Activated T-cell treated with anti-CD3 and anti-CD28 coated beads, Interleukin-2, amount 50 U/mL, for 48 hours (primary cell): ENCODE results near the gene NAV2.

Source experiments
- DNase-seq, 2 experiments: peaks; one replicate each; pipeline ENCODE4 v3.0.0-alpha.2; 2020

The NAV2 gene

DNA sequence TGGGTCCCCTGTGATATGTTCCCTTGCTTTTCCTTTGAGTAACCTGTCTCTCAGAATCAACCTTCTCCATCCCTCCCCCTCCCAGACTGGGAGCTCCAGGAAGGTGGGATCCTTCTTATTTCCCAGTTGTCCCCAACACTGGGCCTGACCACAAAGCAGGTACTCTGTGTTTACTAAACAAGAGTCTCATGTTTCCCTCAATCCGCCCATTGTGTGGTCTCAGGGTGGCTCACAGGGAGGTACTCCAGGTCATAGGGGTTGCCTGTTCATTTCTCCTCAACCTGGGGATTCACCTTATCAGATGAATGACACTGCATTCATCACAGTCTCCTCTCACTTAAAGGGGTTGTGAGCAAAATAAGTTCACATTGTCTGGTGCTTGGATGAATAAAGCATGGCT, 26.4 kb upstream of the NAV2 start:
- DNase-seq: no peak

DNA sequence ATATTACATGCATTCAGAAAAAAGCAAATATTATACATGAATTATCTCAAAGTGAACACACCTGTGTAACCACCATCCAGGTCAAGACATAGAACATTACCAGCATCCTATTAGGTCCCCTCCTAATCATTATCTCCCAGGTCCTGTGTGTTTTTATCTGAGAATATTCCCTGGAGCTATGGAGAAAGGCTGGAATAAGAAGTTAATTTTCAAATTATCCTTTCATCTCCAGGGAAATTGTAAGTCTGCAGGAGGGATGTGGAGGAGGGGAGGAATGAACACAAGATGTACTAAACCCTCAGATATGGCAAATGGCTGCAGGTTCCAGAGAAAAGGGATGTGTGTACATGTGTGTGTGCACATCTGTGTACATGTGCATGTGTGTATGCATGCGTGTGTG, 25.2 kb upstream of the NAV2 start:
- no peak for DNase-seq

DNA sequence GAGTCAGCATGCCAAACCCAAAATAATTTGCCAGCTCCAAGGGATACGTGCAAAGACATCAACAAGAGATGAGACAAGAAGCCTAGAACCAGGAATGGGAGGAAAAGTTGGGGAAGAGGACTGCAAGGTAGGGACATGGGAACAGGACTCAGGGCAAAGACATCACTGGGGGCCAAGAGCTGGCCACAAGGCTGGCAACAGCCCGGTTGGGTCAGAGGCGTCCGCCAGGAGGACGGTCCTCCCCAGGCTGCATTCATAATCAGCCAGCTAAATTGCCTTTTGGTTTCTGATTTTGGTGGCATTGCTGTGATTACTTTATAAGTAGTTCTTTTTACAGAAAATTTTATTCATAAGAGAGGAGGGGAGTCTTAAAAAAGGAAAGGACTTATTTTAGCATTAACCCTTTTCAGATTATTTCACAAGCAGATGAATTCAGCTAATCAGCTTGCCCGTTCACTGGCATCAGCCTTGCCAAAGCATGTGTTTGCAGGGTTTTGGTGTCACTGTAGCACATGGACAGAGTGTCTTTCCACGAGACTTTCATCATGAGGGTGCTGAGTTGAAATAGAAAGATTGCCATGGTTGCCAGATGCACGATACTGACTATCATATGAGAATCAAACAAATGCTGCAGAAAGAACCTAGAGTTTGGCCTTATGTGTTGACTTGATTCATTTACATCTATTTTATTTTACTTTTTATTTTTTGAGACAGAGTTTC, 23.2 kb upstream of the NAV2 start:
- DNase-seq: no peak

DNA sequence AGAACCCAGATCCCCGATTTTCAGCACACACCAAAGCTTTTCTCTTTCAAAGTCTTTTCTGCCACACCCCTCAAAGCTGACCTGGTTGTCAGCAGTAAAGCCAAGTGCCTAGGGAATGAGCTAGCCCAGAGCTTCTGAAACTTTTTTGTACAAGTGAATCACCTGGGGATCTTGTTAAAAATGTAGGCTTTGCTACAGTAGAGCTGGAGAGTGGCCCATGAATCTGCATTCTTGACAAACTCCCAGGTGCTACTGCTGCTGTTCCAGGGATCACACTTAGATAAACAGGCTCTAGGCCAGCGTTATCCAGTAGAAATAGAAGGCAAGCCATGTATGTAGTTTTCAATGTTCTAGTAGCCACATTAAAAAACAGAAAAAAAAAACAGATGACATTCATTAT, 21.8 kb upstream of the NAV2 start:
- DNase-seq: no peak

DNA sequence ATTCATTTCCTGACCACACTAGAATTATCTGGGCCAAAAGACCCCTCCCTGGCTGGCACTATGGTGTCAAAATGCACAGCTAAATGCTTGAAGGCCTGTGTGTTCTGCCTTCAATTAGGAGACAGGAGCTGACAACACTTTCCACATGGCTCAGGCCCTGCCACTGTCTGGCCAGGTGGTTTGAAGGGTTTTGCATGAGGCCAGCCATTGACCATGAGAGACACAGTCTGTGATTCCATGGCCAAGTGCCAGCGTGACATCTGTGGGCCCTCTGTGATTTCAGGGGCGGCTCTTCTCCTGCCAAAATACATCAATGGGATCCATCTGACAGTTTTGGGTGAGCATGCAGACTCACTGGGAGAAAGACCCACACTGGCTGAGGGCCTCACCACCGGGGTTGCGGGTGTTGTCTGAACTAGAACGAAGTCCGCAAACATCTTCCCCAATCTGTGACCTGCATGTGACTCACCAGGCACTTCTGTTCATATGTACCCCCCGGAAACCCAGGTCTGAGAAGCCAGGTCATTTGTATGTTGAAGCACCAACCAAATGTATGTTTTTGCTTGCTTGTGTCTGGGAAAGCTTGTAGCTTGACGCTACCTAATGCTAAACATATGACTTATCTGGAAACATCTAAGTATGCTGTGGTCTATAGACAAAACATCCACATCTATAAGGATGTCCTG, 20.7 kb upstream of the NAV2 start:
- no peak for DNase-seq

DNA sequence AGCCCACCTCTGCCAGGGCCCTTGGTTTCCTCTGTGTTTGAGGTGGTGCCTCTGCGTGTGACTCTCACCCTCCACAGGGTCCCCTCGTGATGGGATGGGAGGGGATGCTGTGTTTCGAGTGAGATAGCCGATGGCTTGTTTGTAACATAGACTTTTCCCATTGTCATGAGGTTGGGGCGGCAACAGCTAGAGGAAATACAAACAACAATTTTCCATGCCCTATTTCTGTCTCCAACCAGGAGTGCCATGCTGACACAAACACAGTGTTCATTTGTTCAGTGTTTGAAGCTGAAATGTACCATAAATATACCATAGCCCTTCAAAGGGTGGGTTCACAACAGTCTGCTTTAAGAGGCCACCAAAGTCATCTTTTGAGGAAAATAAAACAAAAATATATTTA, 19.5 kb upstream of the NAV2 start:
- no peak for DNase-seq

DNA sequence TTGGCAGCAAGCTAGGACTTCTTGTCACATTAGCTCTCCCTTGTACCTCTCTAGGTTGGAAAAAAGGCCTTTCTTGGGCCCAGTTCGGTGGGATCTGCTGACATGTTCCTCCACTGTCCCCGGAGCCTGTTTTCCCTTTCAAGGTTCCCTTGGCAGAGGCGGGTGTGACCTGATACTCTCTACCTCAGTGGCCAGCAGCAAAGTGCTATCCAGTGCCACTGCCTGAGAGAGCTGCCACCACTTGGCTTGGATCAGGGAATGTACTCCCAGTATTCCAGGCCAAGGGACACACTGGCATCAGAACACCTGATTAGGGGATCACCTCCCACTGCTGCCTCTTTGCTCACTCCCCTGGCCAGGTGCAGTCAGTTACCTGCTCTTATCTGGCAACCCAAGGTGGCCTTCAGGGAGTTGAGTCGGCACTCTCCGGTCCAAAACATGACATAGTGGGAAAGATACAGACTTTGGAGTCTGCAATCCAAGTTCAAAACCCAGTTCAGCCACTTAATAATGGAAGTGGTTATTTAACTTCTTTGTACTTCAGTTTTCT, 17.8 kb upstream of the NAV2 start:
- no peak for DNase-seq

DNA sequence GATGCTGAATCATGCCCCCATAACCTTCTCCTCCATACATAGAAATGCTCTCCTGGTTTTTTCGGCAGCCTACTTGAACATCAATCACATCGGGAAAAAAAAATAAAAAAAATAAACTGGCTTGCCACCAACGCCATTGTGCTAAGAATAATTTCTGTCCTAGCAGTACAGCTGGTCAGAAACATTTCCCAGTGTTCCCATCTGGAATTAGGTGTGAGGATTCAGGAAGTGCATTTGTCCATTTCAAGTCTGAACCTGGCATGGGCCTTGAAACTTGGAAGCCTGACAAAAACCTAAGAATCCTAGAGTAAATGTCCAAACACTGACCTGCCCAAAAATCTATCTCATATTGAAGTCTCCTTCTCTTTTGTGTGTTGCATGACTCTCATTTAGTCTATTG, 16.6 kb upstream of the NAV2 start:
- DNase-seq: no peak

DNA sequence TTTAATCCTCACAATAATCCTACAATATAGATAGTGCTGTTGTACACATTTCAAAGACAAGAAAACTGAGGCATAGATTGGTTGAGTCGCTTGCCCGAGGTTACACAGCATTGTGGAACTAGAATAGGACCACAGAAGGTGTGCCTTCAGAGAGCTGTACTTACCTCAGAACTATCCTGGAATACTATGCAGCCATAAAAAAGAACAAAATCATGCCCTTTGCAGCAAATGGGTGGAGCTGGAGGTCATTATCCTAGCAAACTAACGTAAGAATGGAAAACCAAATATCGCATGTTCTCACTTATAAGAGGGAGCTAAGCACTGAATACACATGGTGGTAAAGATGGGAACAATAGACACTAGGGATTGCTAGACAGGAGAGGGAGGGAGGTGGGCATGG, 15.7 kb upstream of the NAV2 start:
- no peak for DNase-seq

DNA sequence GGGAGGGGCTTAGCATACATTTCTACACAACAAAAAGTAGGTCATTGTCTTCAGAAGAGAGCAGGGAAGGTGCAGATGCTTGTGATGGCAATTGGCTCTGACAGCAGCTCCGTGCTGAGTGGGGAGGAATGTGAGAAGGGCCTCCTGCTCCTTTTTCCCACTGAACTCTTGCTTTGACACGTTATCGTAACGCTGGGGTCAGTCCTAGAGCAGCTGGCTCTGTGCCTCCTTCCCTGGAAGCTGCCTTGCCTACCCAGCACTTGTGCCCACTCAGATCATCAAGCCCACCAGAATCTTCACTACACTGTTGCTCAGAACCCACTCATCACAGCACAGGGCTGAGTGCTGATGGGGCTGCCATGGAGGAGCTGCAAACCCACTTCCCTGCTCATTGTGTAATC, 14.9 kb upstream of the NAV2 start:
- DNase-seq: no peak

DNA sequence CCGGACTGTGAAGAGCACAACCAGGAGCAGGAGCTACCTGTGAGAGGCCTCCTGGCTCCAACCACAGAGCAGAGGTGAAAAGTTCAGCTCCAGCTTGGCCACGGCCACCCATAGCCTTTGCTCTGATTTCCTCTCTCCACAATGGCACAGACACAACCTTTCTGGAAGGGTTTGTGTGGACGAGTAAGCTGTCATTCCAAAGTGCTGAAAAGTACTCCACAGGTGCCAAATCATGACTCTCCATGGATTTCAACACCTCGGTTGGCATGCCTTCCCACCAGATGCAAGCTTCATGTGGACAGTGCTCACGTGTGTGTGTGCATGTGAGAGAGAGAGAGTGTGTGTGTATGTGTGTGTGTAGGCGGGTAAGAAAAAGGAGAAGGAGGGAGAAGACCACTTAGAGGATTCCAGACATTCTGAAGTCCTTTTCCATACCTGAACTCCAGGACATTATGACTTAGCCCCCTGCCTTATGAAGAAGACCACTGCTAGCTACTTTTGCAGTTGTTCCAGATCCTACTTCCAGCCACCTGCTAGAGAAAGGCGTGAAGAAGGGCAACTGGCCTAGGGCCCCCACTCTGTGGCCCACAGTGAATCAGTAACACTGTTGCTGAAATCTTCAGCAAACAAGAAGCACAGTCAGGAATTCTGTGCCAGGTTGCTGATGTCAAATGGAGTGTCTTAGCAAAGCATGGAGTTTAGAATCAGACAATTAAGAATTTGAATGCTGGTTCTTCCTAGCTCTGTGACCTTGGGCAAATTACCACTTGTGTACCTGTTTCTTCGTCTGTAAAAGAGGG, 13.9 kb upstream of the NAV2 start:
- DNase-seq: no peak

DNA sequence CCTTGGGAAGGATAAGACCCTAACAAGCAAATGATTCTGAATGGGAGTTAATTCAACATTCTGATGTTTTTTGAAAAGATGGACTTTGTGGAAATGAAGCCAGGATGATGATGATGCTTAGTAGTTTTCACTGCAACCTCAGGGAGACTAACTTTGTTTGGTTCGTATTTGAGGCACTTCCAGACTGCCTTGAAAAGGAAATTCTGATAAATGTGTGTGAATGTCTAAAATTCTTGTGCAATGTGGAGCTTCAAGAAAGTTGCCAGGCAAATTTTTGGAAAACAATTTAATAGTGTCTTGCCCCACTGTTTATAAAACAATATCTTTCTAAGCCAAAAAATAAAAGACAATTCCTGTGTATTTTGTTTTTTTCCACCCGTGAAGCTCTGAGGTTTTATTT, 11.2 kb upstream of the NAV2 start:
- no peak for DNase-seq

DNA sequence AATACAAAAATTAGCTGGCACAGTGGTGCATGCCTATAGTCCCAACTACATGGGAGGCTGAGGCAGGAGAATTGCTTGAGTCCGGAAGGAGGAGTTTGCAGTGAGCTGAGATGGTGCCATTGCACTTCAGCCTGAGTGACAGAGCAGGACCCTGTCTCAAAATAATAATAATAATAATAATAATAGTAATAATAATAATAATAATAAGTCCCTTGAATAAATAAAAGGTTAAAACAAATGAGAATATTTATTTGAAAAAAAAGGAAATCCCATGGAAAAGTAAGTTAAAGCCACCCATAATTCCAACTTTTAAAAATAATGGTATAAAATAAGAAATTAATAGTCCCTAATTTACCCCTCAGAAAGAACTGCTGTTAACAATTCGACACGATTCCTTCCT, 10.0 kb upstream of the NAV2 start:
- no peak for DNase-seq

DNA sequence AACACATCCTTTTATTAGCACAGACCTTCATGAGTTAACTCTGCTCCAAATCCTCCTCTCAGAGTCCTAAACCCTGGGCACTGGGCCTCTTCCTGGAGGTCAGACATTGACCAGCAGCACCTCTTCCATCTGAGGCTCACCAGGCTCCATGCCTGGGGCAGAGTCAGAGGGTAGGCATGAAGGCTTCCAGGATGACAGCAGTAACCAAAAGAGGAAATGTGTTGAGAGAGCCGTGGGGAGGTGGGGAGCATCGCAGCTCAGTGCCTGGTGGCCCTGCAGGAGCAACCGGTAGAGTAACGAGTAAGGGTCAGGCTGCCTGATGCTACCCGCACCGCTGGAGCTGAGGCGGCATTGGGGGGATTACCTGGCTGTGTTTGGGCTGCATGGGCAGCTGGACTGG, 9.4 kb upstream of the NAV2 start:
- no peak for DNase-seq

DNA sequence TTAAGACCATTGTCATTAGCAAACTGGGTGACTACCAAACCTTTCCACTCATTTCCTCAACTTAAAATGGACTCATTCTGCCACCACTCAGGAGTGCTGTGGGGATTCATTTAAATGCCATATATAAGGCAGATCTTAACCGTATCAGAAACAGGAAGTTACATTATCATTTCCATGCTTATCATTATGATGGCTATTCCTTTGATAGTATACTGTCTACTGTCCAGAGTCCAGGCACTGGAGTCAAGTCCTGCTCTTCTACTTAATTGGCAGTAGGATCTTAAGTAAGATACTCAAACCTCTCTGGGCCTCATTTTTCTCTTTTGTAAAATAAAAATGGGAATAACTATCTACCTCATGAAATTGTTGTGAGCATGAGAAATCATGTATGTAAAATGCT, 8.4 kb upstream of the NAV2 start:
- DNase-seq: no peak

DNA sequence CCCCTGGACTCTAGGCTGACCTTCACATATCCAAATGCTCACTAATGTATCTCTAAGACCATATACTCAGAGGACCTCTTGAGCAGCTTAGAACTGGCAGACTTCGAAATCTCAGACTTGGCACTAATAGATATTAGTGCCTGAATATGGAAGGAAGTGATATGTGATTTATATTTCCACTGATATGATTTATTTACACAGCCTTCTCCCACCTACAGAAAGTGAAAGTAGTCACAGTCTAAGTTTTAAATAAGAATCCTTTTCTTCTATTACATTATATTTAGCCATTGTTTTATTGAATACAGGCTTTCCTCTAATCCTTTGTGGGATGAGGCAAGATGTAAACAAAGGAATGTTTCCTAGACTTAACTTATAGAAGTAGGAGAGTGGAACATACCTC, 6.7 kb upstream of the NAV2 start:
- DNase-seq: no peak

DNA sequence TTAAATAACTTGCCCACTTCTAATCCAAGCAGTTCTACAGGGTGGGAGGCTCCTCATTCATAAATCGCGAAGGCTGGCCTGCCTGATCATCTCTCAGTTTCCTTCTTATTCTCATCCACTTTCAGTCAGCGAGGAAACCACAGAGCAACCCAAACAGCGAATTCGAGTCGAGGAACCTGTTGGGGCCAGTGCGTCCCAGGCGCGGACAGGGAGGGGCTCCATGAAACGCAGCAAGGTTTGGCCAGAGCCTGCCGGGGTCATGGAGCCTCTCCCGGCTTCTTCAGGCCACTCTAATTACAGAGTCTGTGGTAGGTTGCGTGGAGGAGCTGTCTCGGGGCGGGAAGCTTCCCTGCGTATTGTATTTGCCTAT, 741 bp upstream of the NAV2 start:
- peak; percentile 54 to 63 for DNase-seq

DNA sequence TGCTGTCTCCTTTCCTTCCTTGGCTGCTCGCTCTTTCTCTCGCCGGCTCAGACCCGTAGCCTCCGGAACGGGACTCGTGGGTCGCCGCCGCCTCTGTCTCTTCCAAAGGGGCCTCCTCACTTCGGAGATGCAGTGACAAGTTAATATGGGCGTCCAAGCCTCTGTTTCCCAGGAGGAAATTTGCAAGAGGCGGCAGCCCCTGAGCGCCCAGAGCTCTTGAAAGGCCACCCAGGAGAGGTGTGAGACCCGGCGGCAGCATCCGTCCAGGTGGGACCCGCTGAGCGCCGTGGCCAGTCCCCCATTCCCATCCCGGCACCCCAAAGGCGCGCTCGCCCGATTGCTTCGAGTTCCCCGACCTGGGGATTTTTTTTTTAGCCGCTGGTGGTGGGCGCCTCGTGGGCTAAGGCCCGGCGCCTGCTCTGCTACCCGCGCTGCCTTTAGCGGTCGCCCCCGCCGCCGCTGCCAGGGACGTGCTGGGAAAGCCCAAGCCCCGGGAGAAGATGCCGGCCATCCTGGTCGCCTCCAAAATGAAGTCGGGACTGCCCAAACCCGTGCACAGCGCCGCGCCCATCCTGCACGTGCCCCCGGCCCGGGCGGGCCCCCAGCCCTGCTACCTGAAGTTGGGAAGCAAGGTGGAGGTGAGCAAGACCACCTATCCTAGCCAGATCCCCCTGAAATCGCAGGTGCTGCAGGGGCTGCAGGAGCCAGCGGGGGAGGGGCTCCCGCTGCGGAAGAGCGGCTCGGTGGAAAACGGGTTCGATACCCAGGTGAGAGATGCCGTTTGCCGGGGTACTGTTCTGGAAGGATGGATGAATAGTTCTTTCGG, 772 bp downstream of the NAV2 start:
- DNase-seq: peak; percentile 18 to 49

DNA sequence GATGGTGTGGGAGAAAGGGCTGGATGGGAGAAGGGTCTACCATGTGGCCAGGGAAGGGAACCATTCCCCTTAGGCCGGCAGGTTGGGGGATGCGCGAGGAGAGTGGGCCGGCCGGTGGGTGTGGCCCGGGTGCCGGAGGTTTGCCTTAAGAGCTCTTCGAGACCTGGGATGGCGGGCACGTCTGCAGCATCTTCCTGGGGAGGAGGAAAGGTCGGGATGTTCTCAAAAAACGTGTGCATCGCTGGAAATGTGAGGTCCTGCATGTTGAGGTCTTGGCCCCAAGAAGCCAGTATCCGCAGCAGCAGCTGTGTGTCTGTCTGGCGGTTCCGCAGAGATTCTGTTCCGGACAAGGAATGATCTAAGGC, 1.4 kb downstream of the NAV2 start:
- peak in 1 of 2 experiments; percentile 15 for DNase-seq

DNA sequence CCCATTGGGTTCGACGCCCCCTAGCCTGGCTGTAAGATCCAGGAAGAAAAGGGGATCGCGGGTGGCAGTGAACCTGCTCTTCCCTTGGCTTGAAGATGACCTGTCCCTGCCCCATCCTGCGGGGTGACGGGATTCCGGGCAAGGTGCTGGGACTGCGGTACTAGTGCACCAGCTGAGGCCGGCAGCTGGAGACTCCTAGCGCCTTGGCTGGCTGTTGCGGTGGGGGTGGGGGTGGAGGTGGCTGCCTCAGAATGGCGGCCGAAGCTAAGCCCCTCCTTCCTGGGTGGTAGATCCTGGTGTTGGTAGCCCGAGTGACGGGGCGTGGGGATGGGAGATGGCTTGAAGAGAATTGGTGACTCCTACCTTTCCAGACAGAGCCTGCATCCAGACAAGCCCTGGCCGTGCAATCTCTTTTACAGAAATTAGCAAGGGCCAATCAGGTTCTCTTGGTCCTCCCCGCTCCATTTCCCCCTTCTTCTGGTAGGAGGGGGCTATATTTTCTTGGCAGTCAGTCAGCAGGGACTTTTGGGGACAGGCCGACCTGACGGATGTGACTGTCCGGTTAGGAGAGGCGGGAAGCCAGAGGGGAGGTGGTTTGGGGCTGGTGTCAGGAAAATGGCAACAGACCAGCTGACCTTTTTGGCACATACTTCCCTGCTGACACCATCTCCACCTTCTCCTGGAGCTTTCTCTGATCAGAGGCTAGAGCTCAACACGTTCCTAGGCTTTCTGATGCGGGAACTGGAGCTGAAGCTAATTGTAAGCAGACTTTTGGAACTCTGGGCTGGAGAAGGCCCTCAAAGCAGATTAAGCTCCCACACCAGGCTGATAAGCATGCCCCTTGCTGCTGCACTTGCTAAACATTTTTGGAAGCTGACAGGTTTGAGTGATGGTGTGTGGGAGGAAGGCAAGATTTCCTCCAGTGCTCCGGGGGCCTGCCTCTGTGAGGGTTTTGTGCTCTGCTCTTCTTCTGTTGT, 2.0 kb downstream of the NAV2 start:
- peak in 1 of 2 experiments; percentile 21 for DNase-seq

DNA sequence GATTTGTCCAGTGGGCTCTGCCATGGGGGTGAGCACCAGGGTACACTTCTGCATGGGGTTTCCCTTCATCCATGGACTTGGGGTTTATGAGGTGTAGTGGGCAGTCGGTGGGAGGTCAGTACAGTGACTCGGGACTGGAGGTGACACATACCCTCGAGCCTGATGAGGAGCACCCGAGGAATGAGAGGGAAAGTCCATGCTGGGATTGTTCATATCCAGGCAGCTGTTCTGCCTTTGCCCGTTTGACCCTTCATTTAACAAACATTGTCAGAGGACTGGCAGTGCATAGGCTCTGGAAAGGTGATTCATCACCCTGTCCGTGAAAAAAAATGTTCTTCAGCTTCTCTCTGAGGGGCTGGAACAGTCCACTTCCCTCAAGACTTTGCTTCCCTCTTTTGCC, 2.7 kb downstream of the NAV2 start:
- DNase-seq: no peak

DNA sequence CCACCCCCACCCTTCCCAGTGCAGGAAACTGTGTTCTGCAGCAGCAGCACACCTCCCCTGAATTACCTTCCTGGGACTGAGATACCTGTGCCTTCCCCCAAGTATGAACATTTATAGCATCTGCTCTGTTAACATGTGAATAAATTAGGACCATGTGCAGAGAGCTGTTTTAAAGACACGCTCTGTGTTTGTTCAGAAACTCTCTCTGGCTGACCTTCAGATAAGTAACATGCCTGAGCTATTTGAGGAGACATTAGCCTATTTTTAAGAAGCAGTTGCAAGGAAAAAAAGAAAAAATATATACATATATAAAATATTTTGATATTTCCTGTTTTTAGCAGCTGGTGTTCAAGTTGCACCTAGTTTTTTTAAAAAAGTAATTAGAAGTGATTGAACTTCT, 5.4 kb downstream of the NAV2 start:
- DNase-seq: no peak
